H1 (cell line): Measurements from ENCODE around the gene LCP1. TPM values are rescaled to one million over a fixed set of nuclear protein-coding genes. Genes with fewer than 3 reads are reported as not detected.

Source experiments
- CTCF ChIA-PET: fragments of 300-600 bp; sonication (Branson Sonifier 250); formaldehyde crosslinking; loops from one replicate; lab custom pipeline; 2021; ENCODE audit not compliant: partially characterized antibody; lab: Charles Lee
- POLR2A ChIA-PET: fragments of 300-600 bp; sonication (Branson Sonifier 250); formaldehyde crosslinking; loops from one replicate; lab custom pipeline; 2021; ENCODE audit warnings: inconsistent platforms; ENCODE audit not compliant: partially characterized antibody; lab: Charles Lee
- DNase-seq, 2 experiments: peaks; one replicate each; pipeline versions ENCODE4 v3.0.0 to v3.0.0-alpha.2; 2010 to 2022; ENCODE audit warnings: low spot score in 2 of 2, low read depth in 1 of 2, mixed read lengths in 1 of 2
- FAIRE-seq: peaks from 2 replicates; lab custom pipeline; 2011; peaks lifted over from hg19 to GRCh38; lab: Jason Lieb, UNC
- H2AFZ ChIP-seq: 2 replicates; pipeline ENCODE4 v1.8.1; 2012; ENCODE audit warnings: low read length, inconsistent platforms
- H2AK5ac ChIP-seq: 2 replicates; pipeline ENCODE4 v1.6.1; 2013; ENCODE audit warnings: low read depth, low read length
- H2BK120ac ChIP-seq: replicated peaks from 2 replicates; pipeline ENCODE3; 2013; ENCODE audit warnings: low read depth, low read length, inconsistent platforms
- H2BK12ac ChIP-seq: 2 replicates; pipeline ENCODE4 v1.6.1; 2013; ENCODE audit warnings: low read depth, low read length
- H2BK15ac ChIP-seq: 2 replicates; pipeline ENCODE4 v1.6.1; 2013; ENCODE audit warnings: low read length
- H2BK20ac ChIP-seq: 2 replicates; pipeline ENCODE4 v1.6.1; 2013; ENCODE audit warnings: low read length
- H2BK5ac ChIP-seq: 2 replicates; pipeline ENCODE4 v1.6.1; 2013; ENCODE audit warnings: low read depth, low read length
- H3K14ac ChIP-seq: 2 replicates; pipeline ENCODE4 v1.6.1; 2013; ENCODE audit warnings: inconsistent platforms; ENCODE audit not compliant: insufficient read length
- H3K18ac ChIP-seq: 2 replicates; pipeline ENCODE4 v1.6.1; 2013; ENCODE audit warnings: low read length; ENCODE audit errors: extremely low read depth
- H3K23ac ChIP-seq: 2 replicates; pipeline ENCODE4 v1.6.1; 2013; ENCODE audit warnings: inconsistent platforms; ENCODE audit not compliant: insufficient read length
- H3K23me2 ChIP-seq: 2 replicates; pipeline ENCODE4 v1.6.1; 2013; ENCODE audit warnings: low read depth, low read length
- H3K27ac ChIP-seq: 2 replicates; pipeline ENCODE4 v1.6.1; 2011; ENCODE audit warnings: low read depth, low read length, inconsistent platforms
- H3K27me3 ChIP-seq, 4 experiments: replicated peaks in 1 of 4; 1 replicate in 1 of 4; 2 replicates in 3 of 4; pipeline versions ENCODE4 v1.6.1 to v1.8.1; 2011 to 2013; ENCODE audit warnings: low read length in 3 of 4, mild to moderate bottlenecking in 3 of 4, inconsistent platforms in 2 of 4, mixed read lengths in 2 of 4, moderate library complexity in 1 of 4; ENCODE audit not compliant: control insufficient read depth in 3 of 4, insufficient read depth in 3 of 4; ENCODE audit errors: extremely low read depth in 1 of 4
- H3K36me3 ChIP-seq, 4 experiments: 2 replicates each; pipeline versions ENCODE4 v1.6.1 to v1.8.1; 2011 to 2013; ENCODE audit warnings: mild to moderate bottlenecking in 4 of 4, low read length in 3 of 4, moderate library complexity in 2 of 4, control low read depth in 1 of 4, inconsistent platforms in 1 of 4; ENCODE audit not compliant: insufficient read depth in 4 of 4, control insufficient read depth in 2 of 4
- H3K4ac ChIP-seq: replicated peaks from 2 replicates; pipeline ENCODE3; 2013; ENCODE audit warnings: low read length, low read depth, mixed read lengths, inconsistent platforms; ENCODE audit not compliant: insufficient read length
- H3K4me1 ChIP-seq, 4 experiments: replicated peaks in 1 of 4; 1 replicate in 1 of 4; 2 replicates in 3 of 4; pipeline versions ENCODE4 v1.6.1 to v1.8.1; 2011 to 2013; ENCODE audit warnings: low read length in 3 of 4, inconsistent platforms in 2 of 4, mixed read lengths in 1 of 4; ENCODE audit not compliant: insufficient read depth in 4 of 4, control insufficient read depth in 3 of 4
- H3K4me2 ChIP-seq, 2 experiments: 2 replicates each; pipeline versions ENCODE4 v1.6.1 to v1.8.1; 2011 to 2013; ENCODE audit warnings: low read depth in 2 of 2, low read length in 2 of 2, control low read depth in 1 of 2, inconsistent platforms in 1 of 2, mild to moderate bottlenecking in 1 of 2; ENCODE audit not compliant: insufficient read depth in 1 of 2
- H3K4me3 ChIP-seq, 4 experiments: fragments of 200-600, 300-600 bp in 1 of 4; sonication (generic), shearing (Covaris generic), sonication (Bioruptor Twin) in 1 of 4; 2 replicates each; pipeline versions ENCODE4 v1.5.1 to v1.8.1; 2011 to 2016; ENCODE audit warnings: low read length in 4 of 4, low read depth in 3 of 4, control low read depth in 2 of 4, inconsistent platforms in 2 of 4, mild to moderate bottlenecking in 2 of 4, mixed read lengths in 1 of 4, moderate library complexity in 1 of 4; ENCODE audit not compliant: insufficient read depth in 2 of 4; ENCODE audit errors: extremely low read depth in 1 of 4
- H3K56ac ChIP-seq: replicated peaks from 2 replicates; pipeline ENCODE3; 2013; ENCODE audit warnings: low read depth, mild to moderate bottlenecking, mixed read lengths, low read length, inconsistent platforms; ENCODE audit not compliant: insufficient read length
- H3K79me1 ChIP-seq: 2 replicates; pipeline ENCODE4 v1.6.1; 2013; ENCODE audit warnings: low read depth, low read length, control low read depth
- H3K79me2 ChIP-seq, 2 experiments: 2 replicates each; pipeline versions ENCODE4 v1.6.1 to v1.8.1; 2012 to 2013; ENCODE audit warnings: low read length in 2 of 2, mild to moderate bottlenecking in 2 of 2, inconsistent platforms in 1 of 2; ENCODE audit not compliant: insufficient read depth in 2 of 2, control insufficient read depth in 1 of 2
- H3K9ac ChIP-seq, 4 experiments: replicated peaks in 1 of 4; 1 replicate in 1 of 4; 2 replicates in 3 of 4; pipeline versions ENCODE4 v1.6.1 to v1.8.1; 2011 to 2013; ENCODE audit warnings: low read depth in 3 of 4, low read length in 3 of 4, control low read depth in 2 of 4, mild to moderate bottlenecking in 2 of 4, moderate library complexity in 2 of 4, inconsistent platforms in 1 of 4; ENCODE audit errors: extremely low read depth in 1 of 4
- H3K9me3 ChIP-seq, 2 experiments: 2 replicates each; pipeline versions ENCODE4 v1.6.1 to v1.8.1; 2012 to 2013; ENCODE audit warnings: mild to moderate bottlenecking in 2 of 2, moderate library complexity in 2 of 2, control low read depth in 1 of 2, inconsistent platforms in 1 of 2, low read depth in 1 of 2, low read length in 1 of 2, mixed read lengths in 1 of 2; ENCODE audit not compliant: insufficient read depth in 2 of 2
- H4K20me1 ChIP-seq, 2 experiments: replicated peaks in 1 of 2; 2 replicates each; pipeline versions ENCODE3 to v1.8.1; 2011 to 2013; ENCODE audit warnings: inconsistent platforms in 2 of 2, low read length in 2 of 2, mild to moderate bottlenecking in 1 of 2; ENCODE audit not compliant: insufficient read depth in 2 of 2, control insufficient read depth in 1 of 2
- H4K5ac ChIP-seq: 2 replicates; pipeline ENCODE4 v1.6.1; 2013; ENCODE audit warnings: low read length, low read depth, mixed read lengths, inconsistent platforms; ENCODE audit not compliant: insufficient read length
- H4K8ac ChIP-seq: 2 replicates; pipeline ENCODE4 v1.8.0; 2013; ENCODE audit warnings: mild to moderate bottlenecking, moderate library complexity, low read length, inconsistent platforms; ENCODE audit not compliant: insufficient read depth; ENCODE audit errors: extremely low read depth
- H4K91ac ChIP-seq: replicated peaks from 2 replicates; pipeline ENCODE3; 2013; ENCODE audit warnings: low read length, mixed read lengths, inconsistent platforms; ENCODE audit not compliant: insufficient read length
- BACH1 ChIP-seq: IDR thresholded peaks from 2 replicates; pipeline ENCODE4 v1.6.1; 2012; ENCODE audit warnings: low read length, improper control_type of control experiment
- EZH2 ChIP-seq: fragments of 200-600 bp; sonication (generic); IDR thresholded peaks from 2 replicates; pipeline ENCODE4 v1.7.1; 2012; ENCODE audit warnings: low read depth, mild to moderate bottlenecking, moderate library complexity, low read length, inconsistent platforms; ENCODE audit not compliant: severe bottlenecking
- POLR2AphosphoS5 ChIP-seq: IDR thresholded peaks from 2 replicates; pipeline ENCODE4 v1.6.1; 2011; ENCODE audit warnings: low read depth, low read length
- RBBP5 ChIP-seq: IDR thresholded peaks from 2 replicates; pipeline ENCODE4 v1.7.1; 2012; ENCODE audit warnings: low read depth, mild to moderate bottlenecking, inconsistent platforms, low read length, moderate library complexity, borderline replicate concordance
- SIN3A ChIP-seq, 2 experiments: IDR thresholded peaks in 1 of 2; conservative IDR thresholded peaks in 1 of 2; 2 replicates each; pipeline ENCODE4 v1.6.1; 2011 to 2012; ENCODE audit warnings: low read length in 2 of 2, improper control_type of control experiment in 1 of 2, low read depth in 1 of 2, mild to moderate bottlenecking in 1 of 2
- SIX5 ChIP-seq: IDR thresholded peaks from 2 replicates; pipeline ENCODE4 v1.6.1; 2011; ENCODE audit warnings: mild to moderate bottlenecking, low read depth, low read length
- TCF12 ChIP-seq: IDR thresholded peaks from 2 replicates; pipeline ENCODE4 v1.6.1; 2011; ENCODE audit warnings: low read depth, mild to moderate bottlenecking, low read length
- polyA plus RNA-seq, 7 experiments: library from polyadenylated mRNA; depleted of rRNA in 3 of 7; stranded (reverse) in 5 of 7; unstranded in 2 of 7; fragments of >200 nt in 5 of 7; fragments of 200-250 nt in 2 of 7; gene quantifications; 1 replicate in 5 of 7; 2 replicates in 1 of 7; 4 replicates in 1 of 7; pipeline versions ENCODE4 v1.2.1 to v1.2.3, GENCODE V29; 2011 to 2013; ENCODE audit warnings: missing spikeins in 2 of 7, mixed read lengths in 2 of 7
- total RNA-seq: library from RNA; stranded (reverse); fragmentation: NEBNext Ultra II Directional; extraction: Animal tissue kit (Norgen Biotek cat#: 25700); gene quantifications from 2 replicates; pipeline ENCODE4 v1.2.1, GENCODE V29; 2021

LCP1 gene
- total and polyA plus RNA-seq, 2 of the 8 experiments (the other 6 are each of a cell fraction or from before 2014, with no cell fraction given): 0.65 to 4.3 TPM

- no peaks in the 10 kb centered on the region for H4K20me1 ChIP-seq
- ChIA-PET POLR2A (no interaction called here), CTCF (interaction anchor here (1.3 kb wide), 1 partner anchor 10 kb away, joined by 4 read pairs; no protein-coding TSS in a partner anchor)
- DNase-seq: no peak
- H3K4me3 ChIP-seq: no peak overlapping the region
- no peak overlapping the region for H3K9ac ChIP-seq
- no peak overlapping the region for H3K14ac ChIP-seq
- no peak overlapping the region for H4K5ac ChIP-seq
- H2BK15ac ChIP-seq: no peak overlapping the region
- no peaks in the 10 kb centered on the region for H3K79me1 ChIP-seq
- H2BK5ac ChIP-seq: no peak overlapping the region
- no peak overlapping the region for H2BK20ac ChIP-seq
- H2AK5ac ChIP-seq: no peak overlapping the region
- H4K91ac ChIP-seq: no peak overlapping the region
- no peaks in the 10 kb centered on the region for H3K79me2 ChIP-seq
- H4K8ac ChIP-seq: no peak overlapping the region
- no peak overlapping the region for H3K4ac ChIP-seq
- no peak overlapping the region for H3K4me2 ChIP-seq
- H3K23me2 ChIP-seq: no peaks in the 10 kb centered on the region
- H2AFZ ChIP-seq: no peak overlapping the region
- H3K4me1 ChIP-seq: no peaks in the 10 kb centered on the region
- H3K23ac ChIP-seq: no peak overlapping the region
- H3K9me3 ChIP-seq: no peaks in the 10 kb centered on the region
- H3K27me3 ChIP-seq: no peaks in the 10 kb centered on the region
- TF ChIP-seq POLR2AphosphoS5 (no peak), SIX5 (no peak), TCF12 (no peak), RBBP5 (no peak), EZH2 (no peak), BACH1 (no peak), SIN3A (conservative IDR thresholded peaks at IDR 0.05 in 1 of 2, IDR thresholded peaks at IDR 0.05 in 1 of 2; ENCODE audit: low read depth in 1 of 2, low read length in 2 of 2) (no peak)
- FAIRE-seq: no peak
- no peak overlapping the region for H3K56ac ChIP-seq
- H2BK12ac ChIP-seq: no peak overlapping the region
- no peaks in the 10 kb centered on the region for H3K36me3 ChIP-seq
- H2BK120ac ChIP-seq: no peak overlapping the region
- no peak overlapping the region for H3K27ac ChIP-seq
- H3K18ac ChIP-seq: no peak overlapping the region
These were observed 79.7 kb downstream of the LCP1 start for GRCh38 chr13:46102255-46102605.
